ENCODE results near the gene PRXL2B.
"Not testable (repeated sequence)": the region's sequence is repeated elsewhere in the genome, so short reads cannot be mapped to it uniquely, and the experiment has no call there.

The PRXL2B gene

DNA sequence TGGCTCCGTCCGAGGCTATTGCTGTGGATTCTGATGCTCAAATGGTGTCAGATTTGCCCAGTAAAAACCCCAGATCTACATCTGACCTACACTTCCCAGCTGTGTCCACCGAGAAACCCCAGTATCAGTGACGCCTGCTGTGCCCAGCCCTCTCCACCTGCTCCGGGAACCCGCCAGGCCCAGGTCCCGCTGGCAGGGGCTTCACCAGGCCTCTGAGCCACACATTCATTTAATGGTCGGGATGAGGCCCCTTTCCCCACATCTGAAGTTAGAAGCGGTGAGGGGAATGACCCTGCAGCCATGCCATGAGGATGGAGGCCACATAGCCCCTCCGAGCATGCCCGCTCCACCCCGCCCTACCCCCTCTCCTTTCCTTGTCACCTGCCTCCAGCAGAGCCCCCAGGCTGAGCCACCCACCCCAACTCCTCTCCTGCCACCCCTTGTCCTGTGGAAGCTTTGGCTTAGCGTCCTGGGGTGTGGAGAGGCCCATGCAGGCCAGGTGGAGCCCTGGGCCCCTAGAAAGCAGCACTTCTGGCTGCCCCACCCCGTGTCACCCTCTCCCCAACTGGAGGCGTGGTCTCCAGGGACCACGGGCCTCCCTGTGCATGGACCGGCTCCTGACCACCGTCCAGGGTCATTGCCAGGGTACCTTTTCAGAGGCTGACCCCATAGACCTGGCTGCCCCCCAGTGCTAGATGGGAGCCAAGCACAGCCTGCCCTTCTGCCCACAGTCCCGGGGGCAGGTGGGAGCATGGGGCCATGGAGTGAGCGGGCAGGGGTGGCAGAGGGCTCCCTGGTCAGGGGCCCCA, 22.4 kb upstream of the PRXL2B start:
- in situ Hi-C loops (cut with MboI; ENCODE audit: low sequenced_read_pairs), result no loop called here

DNA sequence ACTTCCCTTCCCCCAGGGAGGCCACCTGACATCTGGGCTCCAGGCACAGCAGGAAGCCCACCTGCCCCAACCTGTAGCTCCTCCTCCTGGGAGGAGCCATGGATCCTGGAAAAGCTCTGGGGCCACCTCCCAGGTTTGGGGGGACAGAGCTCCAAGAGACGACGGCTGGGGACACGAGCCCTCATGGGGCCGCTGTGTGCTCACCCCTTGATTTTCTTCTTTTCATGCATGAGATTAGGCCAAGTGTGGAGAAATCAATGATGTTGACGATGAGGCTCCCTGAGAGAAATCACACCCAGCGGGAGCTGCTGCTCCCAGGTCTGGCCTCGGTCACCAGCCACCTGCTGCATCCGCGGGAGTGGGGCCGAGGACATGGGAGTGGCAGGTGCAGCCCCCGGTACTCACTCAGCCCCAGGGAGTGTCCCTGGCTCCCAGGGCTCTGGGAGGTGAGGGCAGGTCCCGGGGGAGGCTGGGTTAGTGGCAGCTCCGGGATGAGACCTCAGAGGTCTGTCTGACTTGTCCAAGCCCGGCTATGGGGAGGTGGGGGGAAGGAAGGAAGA, 21.7 kb upstream of the PRXL2B start:
- in situ Hi-C loops (cut with MboI; ENCODE audit: low sequenced_read_pairs), result no loop called here

DNA sequence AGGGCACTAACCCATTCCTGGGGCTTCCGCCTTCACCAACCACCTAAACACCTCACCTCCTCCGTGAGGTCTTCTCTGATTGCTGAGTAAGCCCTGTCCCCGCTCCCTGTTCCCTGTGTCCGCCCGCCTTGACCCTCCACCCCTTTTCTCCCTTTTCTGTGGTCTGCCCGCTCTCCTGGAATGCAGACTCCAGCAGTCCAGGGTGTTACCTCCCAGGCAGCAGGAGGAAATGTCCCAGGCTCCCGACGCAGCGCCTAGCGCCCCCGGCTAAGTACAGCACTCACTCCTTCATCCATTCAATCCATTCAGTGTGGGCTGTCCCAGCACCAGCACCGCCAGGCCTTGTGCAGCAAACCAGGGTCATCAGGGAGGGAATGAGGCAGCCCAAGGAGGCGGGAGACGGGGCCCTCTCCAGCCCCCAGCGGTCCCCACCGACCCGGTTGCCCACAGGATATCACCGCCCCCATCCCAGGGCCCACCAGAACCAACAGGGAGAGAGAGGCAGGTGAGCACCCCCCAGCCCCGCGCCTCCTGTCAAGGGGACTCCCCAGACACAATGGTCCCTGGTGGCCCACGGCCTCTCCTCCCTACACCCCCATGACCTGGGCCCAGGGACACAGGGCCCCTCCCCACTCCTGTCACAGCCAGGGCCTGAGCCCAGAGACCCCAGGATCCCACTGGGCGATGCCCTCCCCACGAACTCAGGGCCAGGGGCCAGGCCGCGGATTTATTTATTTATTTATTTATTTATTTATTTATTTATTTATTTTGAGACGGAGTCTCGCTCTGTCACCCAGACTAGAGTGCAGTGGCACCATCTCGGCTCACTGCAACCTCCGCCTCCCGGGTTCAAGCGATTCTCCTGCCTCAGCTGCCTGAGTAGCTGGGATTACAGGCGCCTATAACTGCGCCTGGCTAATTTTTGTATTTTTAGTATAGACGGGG, 20.2 kb upstream of the PRXL2B start:
- in situ Hi-C loops (cut with MboI; ENCODE audit: low sequenced_read_pairs), result no loop called here

DNA sequence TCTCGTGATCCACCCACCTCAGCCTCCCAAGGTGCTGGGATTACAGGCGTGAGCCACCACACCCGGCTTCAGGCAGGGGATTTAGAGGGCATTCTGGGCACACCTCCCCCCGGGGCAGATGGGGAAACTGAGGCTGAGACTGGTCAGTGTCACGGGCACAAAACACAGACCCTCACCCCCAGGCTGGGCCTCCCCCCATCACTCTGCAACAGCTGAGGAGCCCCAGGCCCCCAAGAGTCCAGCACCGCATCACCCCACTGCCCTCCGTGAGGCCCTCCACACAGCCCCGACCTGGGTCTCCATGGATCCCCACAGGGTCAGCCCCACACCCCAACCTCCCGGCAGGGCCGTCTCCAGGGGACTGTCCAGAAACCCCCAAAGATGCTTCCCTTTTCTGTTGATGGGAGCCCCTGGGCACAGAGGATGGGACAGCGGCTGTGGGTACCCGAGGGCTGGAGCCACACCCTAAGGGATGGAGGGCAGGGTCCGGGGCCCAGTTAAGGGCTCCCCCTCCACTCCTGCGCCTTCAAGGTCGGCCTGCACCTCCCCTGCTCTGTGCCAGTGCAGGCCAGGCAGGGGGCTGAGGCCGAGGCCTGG, 19.4 kb upstream of the PRXL2B start:
- in situ Hi-C loops (cut with MboI; ENCODE audit: low sequenced_read_pairs), result no loop called here

DNA sequence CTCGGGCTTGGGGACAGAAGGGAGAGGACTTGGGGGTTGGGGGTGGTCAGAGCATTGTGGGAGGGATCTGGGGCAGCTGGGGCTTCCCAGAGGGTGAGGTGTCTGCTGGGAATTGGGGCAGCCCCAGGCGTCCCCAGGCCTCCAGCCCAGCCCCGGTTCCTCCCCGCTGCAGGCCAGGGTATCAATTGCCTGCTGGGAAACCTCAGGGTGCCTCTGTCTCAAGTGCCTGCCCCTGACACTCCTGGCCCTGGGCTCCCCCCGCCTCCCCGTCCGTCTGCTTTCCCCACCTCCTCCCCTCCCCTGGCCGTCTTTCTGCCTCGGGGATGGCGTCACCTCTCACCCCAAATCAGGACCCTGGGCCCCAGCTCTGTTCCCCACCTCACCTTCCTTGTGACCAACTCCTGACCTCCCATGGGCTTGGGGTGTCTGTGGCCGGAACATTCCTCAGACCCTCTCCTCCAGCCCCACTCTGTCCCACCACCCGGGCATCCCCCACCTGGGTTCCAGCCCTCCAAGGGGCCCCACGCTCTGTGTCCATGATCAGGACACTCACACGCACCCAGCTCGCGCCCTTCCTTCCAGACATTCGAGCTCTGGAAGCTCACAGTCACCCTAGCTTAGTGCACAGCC, 18.3 kb upstream of the PRXL2B start:
- in situ Hi-C loops (cut with MboI; ENCODE audit: low sequenced_read_pairs), result not testable (repeated sequence)

DNA sequence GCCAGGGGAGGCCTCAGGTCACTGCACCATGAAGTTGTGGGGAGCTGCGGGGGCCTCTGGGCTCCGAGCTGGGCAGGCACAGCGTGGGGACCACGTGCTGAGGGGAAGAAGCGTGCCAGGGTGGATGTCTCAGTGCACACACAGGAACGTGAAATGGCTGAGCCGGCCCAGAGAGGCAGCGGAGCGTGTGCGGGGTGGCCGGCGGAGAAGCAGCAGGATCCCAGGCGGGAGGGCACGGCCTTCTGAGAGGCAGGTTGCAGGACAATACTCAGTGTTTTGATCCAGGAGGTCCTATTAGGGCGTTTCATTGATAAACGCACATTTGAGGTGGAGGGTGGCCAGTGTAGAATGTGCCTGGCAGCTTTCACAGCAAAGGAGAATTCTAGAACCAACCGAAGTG, 17.5 kb upstream of the PRXL2B start:
- in situ Hi-C loops (cut with MboI; ENCODE audit: low sequenced_read_pairs), result no loop called here

DNA sequence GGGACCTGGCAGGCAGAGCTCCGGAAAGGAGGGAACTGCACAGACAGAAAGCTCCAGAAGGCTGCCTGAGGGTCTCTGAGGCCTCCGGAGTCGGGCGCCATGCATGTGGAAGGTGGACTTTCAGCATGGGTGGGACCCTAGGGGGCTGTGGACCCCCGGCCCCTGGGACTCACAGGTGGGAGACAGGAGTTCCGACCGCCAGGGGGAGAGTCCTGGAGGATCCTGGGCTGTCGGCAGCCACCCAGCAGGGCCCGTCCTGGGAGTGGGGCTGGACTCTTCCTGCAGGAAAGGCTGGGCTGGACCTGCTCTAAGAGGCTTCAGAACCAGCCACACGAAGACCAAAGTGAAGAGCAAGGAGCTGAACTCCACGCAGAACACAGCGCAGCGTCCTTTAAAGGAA, 16.9 kb upstream of the PRXL2B start:
- in situ Hi-C loops (cut with MboI; ENCODE audit: low sequenced_read_pairs), result not testable (repeated sequence)

DNA sequence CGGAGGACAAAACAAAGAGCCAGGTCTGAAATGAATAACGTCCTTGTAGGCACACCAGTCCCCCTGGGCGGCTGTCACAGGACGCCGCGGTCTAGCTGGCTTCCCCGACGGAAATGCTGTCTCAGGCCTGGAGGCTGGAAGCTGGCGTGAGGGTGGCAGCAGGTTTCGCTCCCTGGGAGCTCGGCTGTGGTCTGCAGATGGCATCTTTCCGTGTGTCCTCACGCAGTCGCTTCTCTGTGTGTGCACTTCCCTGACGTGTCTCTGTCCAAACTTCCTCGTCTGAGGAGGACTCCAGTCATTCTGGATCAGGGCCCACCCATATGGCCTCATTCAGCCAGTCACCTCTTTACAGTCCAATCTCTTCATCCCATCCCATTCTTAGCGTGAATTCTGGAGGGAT, 16.2 kb upstream of the PRXL2B start:
- in situ Hi-C loops (cut with MboI; ENCODE audit: low sequenced_read_pairs), result no loop called here

DNA sequence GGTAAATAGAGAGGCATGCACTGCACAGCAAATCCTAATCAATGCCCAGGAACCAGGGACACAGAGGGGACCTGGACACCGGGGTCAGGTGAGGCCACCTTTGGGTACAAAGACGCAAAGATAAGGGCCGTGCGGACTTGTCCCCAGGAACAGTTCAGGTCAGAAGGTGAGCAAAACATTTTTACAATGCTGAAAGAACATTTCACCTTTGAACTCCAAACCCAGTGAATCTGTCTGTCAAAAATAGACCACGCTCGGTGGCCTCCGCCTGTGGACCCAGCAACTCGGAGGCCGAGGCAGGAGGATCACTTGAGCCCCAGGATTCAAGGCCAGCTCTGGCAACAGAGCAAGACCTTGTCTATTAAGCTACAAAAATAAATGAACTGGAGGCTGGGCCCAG, 15.2 kb upstream of the PRXL2B start:
- in situ Hi-C loops (cut with MboI; ENCODE audit: low sequenced_read_pairs), result no loop called here

DNA sequence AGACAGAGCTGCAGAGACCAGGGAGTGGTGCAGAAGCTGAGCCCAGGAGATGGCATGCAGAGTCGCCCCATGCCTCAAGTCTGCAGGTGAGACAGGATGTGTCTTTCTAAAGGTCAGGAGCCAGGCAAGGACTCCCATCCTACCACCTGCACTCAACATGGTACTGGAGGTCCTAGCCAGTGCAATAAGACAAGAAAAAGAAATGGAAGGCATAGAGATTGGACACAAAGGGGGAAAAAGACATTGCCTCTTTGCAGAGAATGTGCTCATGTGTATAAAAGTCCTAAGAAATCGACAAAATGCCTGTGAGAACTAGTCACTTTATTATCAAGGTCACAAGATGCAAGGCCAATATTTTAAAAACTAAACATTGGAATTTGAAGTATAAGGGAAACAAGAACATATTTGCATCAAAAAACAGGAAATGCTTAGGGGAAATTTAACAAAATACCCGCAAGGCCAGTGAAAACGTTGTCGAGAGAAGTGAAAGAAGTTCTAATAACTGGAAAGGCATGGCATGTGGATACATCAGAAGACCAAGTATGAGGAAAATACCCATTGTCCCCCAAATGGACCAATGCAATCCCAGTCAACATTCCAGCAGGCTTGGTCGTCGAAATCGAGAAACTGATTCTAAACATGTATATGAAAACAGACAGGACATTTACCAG, 13.2 kb upstream of the PRXL2B start:
- in situ Hi-C loops (cut with MboI; ENCODE audit: low sequenced_read_pairs), result no loop called here

DNA sequence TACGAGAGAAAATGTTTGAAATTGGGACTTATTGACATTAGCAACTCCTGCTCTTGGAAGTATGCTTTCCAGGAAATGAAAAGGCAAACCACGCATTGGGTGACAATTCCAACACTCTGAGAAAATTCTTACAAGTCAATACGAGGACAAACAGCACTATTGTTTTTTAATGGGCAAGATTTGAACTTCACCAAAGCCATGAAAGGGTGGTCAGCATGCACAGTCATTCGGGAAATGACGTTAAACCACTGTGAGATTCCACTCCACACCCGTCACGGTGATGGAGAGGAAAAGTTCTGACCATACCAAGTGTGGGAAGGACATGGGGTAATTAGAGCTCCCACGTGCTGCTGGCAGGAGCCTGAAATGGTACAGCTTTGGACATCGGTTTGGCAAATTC, 12.2 kb upstream of the PRXL2B start:
- in situ Hi-C loops (cut with MboI; ENCODE audit: low sequenced_read_pairs), result no loop called here

DNA sequence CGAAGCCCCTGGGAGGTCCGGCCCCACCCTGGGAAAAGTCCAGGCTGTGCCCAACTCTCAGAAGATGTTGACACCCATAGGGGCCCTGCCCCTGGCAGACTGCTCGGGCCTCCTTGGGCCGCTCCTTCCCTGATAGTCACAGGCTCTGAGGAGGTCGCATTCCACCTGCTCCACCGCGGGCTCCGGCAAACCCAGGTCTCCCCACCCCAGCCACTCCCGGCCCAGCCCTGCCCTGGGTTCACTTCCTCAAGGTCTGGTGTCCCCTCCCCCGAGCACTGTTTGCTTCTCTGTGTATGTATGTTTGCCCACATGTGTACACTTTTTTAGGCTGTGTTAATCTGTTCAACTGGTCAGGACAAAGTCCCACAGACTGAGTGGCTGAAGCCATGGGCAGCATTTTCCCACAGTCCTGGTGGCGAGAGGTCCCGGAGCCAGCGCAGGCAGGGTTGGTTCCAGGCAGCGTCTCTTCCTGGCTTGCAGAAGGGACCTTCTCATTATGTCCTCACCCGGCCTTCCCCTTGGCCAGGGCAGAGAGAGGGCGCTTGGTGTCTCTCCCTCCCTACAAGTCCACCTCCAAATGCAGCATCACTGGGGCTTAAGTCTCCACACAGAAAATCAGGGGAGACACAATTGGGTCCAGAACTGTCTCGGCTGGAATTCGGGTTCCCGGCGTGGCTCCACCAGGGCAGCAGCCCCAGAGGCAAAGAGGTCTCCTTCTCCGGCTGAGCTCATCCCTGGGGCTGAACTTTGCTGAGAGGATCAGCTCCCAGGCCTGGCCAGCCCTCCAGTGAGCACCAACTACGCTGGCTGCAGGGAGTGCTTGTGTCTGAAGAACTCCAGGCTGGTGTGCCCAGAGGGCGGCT, 10.5 kb upstream of the PRXL2B start:
- in situ Hi-C loops (cut with MboI; ENCODE audit: low sequenced_read_pairs), result no loop called here

DNA sequence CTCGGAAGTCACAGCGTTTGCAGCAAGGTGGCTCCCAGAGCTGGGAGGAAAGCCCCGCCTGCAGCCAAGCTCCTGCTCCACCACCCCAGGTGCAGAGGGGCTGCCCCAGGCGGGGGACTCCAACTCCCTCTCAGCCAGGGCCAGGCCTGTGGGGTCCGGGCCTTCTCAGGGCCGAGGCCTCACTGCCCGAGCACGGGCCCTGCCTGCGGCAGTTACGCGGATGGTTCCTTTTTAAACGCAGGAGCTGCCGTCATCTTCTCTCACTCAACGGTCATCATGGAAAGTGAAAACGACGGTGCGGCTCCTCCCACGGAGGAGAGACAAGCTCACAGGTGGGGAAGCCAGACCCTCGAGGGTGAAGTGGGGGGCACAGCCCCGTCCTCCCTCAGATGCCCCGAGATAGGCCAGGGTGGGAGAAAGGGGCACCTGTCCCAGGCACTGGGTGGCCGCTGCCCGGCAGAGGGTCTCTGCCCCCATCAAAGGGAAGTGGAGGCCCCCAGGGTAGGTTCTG, 9.0 kb upstream of the PRXL2B start:
- in situ Hi-C loops (cut with MboI; ENCODE audit: low sequenced_read_pairs), result not testable (repeated sequence)

DNA sequence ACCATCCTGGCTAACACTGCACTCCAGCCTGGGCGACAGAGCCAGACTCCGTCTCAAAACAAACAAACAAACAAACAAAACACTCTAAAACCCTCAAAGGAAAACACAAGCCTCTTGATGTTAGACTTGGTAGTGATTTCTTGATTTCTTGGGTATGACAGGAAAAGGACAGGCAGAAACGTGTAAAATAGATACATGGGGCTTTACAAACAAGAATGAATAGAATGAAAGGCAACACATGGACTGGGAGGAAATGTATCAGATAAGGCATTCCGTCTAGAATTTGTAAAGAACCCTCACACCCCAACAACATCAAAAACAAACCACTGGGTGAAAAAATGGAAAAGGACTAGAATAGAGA, 7.8 kb upstream of the PRXL2B start:
- in situ Hi-C loops (cut with MboI; ENCODE audit: low sequenced_read_pairs), result no loop called here

DNA sequence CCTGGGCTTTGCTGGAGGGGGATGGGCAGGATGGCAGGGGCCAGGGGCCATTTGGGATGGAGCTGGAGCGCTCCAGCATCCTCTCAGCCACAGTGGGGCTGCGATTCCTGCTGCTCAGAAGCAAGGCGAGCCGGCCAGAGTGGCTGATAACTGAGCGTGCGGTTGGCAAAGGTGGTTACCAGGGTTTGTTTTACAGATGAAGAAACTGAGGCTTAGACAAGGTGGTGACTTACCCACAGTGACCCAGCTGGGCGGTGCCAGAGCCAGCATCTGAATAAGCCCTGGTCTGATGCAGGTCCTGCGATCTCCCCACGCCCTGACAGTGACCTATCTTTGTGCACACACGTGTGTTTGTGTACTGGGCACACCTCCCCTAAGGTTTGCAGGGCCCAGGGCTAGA, 5.9 kb upstream of the PRXL2B start:
- in situ Hi-C loops (cut with MboI; ENCODE audit: low sequenced_read_pairs), result no loop called here

DNA sequence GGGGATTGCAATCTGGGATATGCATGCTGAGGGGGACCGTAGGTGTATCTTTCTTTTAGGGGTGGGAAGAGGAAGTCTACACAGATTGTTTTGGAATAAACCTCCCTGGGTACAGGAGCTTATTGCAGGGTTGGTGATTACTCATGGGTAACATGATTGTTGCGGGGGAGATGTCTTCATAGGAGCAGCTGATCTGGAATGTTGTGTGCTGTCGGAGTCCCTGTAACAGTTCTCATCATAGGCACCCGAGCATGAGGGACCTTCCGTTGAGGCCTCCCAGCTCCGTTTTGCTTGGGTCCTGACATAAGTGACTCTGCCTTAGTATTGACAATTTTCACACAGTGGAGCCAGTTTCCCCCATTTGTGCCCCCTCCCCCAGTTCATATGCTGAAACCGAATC, 4.2 kb upstream of the PRXL2B start:
- in situ Hi-C loops (cut with MboI; ENCODE audit: low sequenced_read_pairs), result no loop called here

DNA sequence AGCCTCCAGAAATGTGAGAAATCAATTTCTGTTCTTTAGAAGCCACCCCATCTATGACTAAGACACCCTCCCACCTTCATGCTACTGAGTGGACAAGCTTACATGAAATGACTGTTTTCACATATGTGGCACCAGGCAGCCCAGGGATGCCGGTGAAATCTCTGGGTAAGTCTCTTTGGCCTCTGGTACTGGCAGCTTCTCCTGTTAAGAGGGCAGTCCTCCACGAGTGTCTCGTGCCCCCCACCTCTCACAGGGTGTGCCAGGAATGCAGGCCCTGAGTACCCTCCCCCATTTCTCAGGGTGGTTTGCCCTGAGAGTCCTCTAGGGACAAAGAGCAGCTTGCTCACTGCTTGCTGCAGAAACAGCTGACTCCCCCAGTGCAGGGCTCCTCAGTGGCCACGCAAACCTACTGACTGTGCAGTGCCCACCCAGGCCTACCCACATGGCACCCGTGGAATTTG, 3.2 kb upstream of the PRXL2B start:
- in situ Hi-C loops (cut with MboI; ENCODE audit: low sequenced_read_pairs), result no loop called here

DNA sequence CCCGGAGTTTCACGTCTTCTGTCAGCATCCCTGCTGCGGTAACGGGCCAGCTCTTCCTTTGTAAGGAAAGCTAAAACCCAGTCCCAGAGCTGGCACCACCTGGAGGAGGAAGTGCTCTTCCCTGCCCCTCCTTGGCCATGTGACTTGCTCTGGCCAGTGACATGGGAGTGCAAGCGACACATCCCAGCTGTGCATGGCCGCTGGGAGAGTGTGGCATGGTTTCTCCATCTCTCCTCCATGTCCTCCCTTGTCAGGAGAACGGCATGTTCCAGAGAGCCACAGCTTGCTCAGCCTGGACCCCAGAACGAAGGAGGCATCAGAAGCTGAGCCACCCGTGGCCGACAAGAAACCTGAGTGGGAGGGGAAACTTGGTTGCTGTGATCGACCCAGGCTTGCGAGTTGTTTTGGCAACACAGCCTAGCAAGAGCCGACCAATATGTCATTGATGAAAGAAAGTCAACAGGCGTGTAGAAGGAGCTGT, 2.7 kb upstream of the PRXL2B start:
- in situ Hi-C loops (cut with MboI; ENCODE audit: low sequenced_read_pairs), result no loop called here

DNA sequence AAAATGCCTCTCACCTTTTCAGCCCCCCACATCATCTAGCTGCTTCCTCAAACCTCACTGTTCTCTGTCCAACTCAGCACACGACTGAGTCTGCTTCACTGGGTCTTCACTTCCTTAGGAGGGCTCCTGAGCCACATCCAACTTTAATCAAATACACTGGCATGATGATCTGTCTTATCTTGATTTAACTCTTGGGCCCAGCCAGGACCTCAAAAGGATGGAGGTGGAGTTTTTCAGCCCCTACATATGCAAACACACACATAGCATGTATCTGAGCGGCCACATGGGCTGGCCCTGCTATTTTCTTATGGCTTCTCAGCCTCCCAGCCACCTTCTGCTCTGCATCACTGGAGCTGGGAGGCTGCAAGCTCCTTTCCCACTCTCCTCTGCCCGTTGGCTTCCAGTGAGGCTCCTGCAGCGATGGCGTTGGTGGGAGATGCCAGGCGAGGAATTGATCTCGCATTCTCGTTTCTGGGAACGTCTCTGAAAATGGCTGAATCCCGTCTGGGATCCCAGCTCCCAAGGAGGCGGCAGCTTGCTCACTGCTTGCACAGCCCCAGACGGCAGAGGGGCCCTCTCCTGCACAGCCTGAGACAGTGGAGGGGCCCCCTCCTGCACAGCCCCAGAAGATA, 1.8 kb upstream of the PRXL2B start:
- in situ Hi-C loops (cut with MboI; ENCODE audit: low sequenced_read_pairs), result no loop called here

All from hTERT RPE-1 (cell line).